HG03439 (cell line): Measurements from ENCODE around the gene KPNB1.

Source experiments
- ATAC-seq: cut with Tn5 transposase; IDR thresholded peaks from one replicate; pipeline ENCODE4 v1.9.1; 2021; ENCODE audit warnings: mild to moderate bottlenecking, moderate library complexity; ENCODE audit not compliant: unreplicated experiment

Gene KPNB1

DNA sequence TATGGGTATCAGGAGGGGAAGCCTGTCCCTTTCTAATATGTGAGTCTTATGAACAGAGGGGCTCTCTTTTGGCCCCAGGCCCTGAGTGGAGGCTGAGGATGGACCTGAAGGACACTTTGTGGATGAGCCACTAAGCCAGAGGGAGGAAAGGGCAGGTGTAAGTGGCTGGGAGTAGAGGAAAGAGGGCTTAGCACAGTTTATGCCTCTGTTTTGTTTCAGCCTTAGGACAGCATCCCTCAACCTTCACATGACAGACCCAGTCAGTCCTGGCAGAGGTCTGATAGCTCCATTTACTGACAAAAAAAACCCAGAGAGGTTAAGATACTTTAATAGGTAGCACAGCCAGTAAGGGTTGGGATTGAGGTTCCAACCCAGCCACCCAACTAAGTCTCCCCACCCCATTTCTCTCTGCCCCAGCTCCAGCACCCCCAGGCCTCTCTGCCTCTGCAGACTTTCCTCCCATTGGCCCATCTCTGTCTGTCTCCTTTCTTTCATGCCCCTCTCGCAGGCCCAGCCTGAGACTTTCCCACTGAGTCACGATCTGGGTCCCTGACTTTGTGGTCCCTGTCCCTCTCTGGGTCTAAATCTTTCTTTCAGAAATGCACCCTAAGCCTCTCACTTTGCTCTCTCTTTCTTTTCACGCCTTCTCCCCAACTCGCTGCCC, 78.6 kb downstream of the KPNB1 start:
- no peak for ATAC-seq

GRCh38 chr17:47729476-47729875, 79.8 kb downstream of the KPNB1 start:
- ATAC-seq = no peak

GRCh38 chr17:47730681-47731080, 81.0 kb downstream of the KPNB1 start:
- no peak for ATAC-seq

DNA sequence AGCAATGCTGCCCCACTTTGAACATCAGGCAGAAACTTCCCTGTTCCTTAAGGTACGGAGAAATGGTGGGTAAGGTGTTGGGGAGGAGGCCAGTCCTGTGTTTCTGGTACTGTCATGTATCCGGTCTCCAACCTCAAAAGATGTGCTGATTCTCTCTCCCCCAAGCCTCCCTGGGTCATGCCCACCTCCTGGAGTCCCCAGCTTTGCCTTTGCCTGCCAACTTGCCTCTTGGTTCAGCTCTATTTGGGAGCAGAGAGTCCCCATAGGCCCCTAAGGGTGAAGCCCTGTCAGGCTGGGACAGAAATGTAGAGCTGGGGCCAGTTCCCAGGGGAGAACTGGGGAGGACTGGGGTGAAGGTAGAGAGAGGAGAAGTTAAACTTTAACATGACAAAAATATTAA, 81.7 kb downstream of the KPNB1 start:
- ATAC-seq = no peak

DNA sequence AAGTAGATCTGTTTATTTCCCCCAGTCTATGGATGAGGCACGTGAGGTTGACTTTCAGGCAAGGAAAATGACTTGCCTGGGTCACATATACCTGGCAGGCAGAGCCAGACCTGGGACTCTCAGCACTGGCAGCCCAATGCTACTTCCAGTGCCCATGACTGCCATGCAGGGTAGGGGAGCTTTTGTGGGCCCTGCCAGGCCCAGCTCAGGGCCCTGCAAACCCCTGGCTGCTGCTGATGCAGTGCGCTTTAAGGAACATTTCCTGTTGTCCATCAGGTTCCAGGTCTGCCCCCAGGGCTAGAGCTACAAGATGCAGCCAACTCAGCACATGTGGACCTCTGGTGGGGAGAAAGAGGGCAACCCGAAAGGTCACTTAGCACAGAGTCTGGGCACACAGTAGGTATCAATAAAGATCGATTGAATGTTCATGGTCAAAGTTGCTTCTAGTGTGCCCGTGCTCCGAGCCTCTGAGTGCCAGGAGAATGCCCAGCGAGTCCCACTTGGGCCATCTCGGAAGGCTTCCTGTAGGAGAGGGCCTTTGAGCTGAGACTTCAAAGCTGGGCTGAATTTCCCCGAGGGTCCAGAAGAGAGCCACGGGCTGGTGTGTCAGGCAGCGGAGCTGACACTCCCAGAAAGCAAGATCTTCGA, 82.8 kb downstream of the KPNB1 start:
- no peak for ATAC-seq

DNA sequence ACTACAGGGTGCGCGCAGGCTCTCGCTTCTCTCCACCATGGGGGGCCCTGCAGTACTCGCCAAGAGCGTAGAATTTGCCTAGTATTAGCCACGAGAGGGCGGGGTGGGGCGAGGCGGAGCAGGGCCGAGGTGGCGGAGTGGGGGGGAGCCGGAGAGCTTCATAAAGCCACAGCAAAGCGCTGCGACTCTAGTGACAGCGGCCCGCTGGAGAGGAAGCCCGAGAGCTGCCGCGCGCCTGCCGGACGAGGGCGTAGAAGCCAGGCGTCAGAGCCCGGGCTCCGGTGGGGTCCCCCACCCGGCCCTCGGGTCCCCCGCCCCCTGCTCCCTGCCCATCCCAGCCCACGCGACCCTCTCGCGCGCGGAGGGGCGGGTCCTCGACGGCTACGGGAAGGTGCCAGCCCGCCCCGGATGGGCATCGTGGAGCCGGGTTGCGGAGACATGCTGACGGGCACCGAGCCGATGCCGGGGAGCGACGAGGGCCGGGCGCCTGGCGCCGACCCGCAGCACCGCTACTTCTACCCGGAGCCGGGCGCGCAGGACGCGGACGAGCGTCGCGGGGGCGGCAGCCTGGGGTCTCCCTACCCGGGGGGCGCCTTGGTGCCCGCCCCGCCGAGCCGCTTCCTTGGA, 83.4 kb downstream of the KPNB1 start, which contains the start of gene TBX21:
TBX21 (plus strand) TSS at position 190 of the 627 bp plus-strand sequence; CDS start at position 409, 219 bp downstream.
- peak; percentile 41 for ATAC-seq

- ATAC-seq = peak; percentile 7
Observed at GRCh38 chr17:47733674-47734410, 84.1 kb downstream of the KPNB1 start.

GRCh38 chr17:47735139-47735464, 85.4 kb downstream of the KPNB1 start:
- ATAC-seq = no peak
